Thymus (tissue), 11 donors: ENCODE results near the gene ZFAND2A. TPM values are rescaled to one million over a fixed set of nuclear protein-coding genes. Genes with fewer than 3 reads are reported as not detected.
A peak's percentile ranks its signal among the peaks of the same experiment; 100 is the strongest.

Experiments
- DNase-seq, 9 donors: peaks; one replicate each; pipeline ENCODE4 v3.0.0-alpha.2; 2013; ENCODE audit warnings: low spot score in 9 of 9, low read depth in 6 of 9, missing footprints in 1 of 9
- H3K27ac ChIP-seq, 2 donors: one replicate each; pipeline ENCODE4 v1.5.1; 2013; ENCODE audit warnings: control low read depth in 1 of 2, low read depth in 1 of 2, low read length in 1 of 2, mild to moderate bottlenecking in 1 of 2, moderate library complexity in 1 of 2
- H3K27me3 ChIP-seq, 2 donors: one replicate each; pipeline ENCODE4 v1.5.1; 2013; ENCODE audit warnings: low read length in 1 of 2; ENCODE audit not compliant: control insufficient read depth in 2 of 2, insufficient read depth in 1 of 2
- H3K36me3 ChIP-seq, 2 donors: one replicate each; pipeline ENCODE4 v1.5.1; 2013; ENCODE audit warnings: low read length in 1 of 2, mild to moderate bottlenecking in 1 of 2, moderate library complexity in 1 of 2; ENCODE audit not compliant: control insufficient read depth in 2 of 2, insufficient read depth in 2 of 2
- H3K4me1 ChIP-seq, 2 donors: one replicate each; pipeline ENCODE4 v1.5.1; 2013; ENCODE audit warnings: low read length in 2 of 2; ENCODE audit not compliant: control insufficient read depth in 2 of 2, insufficient read depth in 2 of 2
- H3K4me3 ChIP-seq, 2 donors: one replicate each; pipeline ENCODE4 v1.5.1; 2013; ENCODE audit warnings: low read length in 2 of 2, control low read depth in 1 of 2, mild to moderate bottlenecking in 1 of 2
- H3K9me3 ChIP-seq, 2 donors: one replicate each; pipeline ENCODE4 v1.5.1; 2013; ENCODE audit warnings: low read length in 1 of 2, mild to moderate bottlenecking in 1 of 2; ENCODE audit not compliant: control insufficient read depth in 2 of 2, insufficient read depth in 1 of 2
- WGBS: extraction: QIAGEN DNeasy Blood & Tissue Kit; methylation state at CpG from one replicate; pipeline ENCODE4 v1.1.7; 2013; 5-methylcytosine and 5-hydroxymethylcytosine counted together
- polyA plus RNA-seq: library from polyadenylated mRNA; stranded (reverse); fragments of 200-250 nt; gene quantifications from one replicate; pipeline ENCODE4 v1.2.3, GENCODE V29; 2013
- total RNA-seq: library from RNA; stranded (reverse); fragments of 120-200 nt; gene quantifications from one replicate; pipeline ENCODE4 v1.2.4, GENCODE V29; 2013
- donor health status: healthy.

The ZFAND2A gene
- total and polyA plus RNA-seq, 2 donors, result 18.8 to 34.9 TPM

DNA sequence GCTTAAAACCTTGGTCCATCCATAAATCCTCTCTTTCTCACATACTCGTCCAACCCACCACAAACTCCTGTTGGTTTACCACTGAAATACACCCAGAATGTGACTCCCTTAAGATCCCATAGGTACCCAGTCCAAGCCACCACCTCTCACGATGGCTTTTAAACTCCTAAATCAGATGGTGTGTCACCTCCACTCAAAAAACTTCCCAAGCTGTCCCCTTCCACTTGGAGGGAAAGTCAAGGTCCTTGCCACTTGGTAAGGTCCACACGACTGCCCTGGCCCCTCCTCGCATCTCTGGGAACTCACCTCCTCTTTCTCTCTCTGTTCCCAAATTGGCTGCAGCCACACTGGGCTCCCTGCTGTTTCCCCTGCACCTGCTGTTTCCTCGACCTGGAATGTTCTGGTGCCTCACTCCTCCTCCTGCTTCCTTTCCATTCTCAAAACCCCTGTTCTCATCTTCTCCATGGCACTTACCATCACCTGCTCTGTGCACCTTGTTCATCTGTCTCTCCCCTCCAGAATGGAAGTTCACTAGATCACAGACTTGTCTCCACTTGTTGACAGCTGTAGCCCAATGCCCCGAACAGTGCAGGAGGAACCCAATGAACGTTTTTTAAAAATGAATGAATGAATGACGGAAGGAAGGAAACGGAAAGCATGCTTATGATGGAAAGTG, 23.0 kb downstream of the ZFAND2A start:
- Histone ChIP-seq H3K36me3 (no peaks in the 10 kb centered on the region), H3K4me1 (peaks cover 13 to 16% of the 10 kb centered on the region in 2 donors), H3K27ac (no peak overlapping the region), H3K4me3 (peak overlapping the region in 1 of 2 donors; percentile 57), H3K9me3 (no peaks in the 10 kb centered on the region), H3K27me3 (no peaks in the 10 kb centered on the region)
- peak in 2 of 9 donors; percentile 8 to 30 for DNase-seq
- 42% methylated on average over 9 of the region's 9 CpGs for WGBS

DNA sequence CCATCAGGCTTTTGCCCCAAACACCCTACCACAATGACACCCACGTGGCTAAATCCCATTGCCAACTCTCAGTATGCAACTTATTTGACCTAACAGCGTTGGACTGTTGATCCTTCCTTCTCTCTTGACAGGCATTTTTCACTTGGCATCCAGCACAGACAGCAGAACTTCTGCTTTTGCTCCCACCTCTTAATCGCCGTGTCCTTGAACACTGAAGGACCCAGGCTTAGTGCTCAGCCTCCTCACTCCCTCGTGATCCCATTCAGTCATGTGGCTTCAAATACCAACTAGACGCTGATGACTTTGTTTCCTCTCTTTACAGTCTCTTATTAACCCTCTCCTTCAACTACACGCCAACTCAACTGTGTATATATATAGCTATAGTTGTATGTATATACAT, 25.0 kb downstream of the ZFAND2A start:
- no peaks in the 10 kb centered on the region for H3K9me3 ChIP-seq
- no peak overlapping the region for H3K27ac ChIP-seq
- DNase-seq, result no peak
- H3K36me3 ChIP-seq, result no peaks in the 10 kb centered on the region
- H3K4me3 ChIP-seq, result no peak overlapping the region
- H3K4me1 ChIP-seq, result peaks cover 13 to 16% of the 10 kb centered on the region in 2 donors
- WGBS, result 97% methylated on average over 7 of the region's 7 CpGs
- no peaks in the 10 kb centered on the region for H3K27me3 ChIP-seq

DNA sequence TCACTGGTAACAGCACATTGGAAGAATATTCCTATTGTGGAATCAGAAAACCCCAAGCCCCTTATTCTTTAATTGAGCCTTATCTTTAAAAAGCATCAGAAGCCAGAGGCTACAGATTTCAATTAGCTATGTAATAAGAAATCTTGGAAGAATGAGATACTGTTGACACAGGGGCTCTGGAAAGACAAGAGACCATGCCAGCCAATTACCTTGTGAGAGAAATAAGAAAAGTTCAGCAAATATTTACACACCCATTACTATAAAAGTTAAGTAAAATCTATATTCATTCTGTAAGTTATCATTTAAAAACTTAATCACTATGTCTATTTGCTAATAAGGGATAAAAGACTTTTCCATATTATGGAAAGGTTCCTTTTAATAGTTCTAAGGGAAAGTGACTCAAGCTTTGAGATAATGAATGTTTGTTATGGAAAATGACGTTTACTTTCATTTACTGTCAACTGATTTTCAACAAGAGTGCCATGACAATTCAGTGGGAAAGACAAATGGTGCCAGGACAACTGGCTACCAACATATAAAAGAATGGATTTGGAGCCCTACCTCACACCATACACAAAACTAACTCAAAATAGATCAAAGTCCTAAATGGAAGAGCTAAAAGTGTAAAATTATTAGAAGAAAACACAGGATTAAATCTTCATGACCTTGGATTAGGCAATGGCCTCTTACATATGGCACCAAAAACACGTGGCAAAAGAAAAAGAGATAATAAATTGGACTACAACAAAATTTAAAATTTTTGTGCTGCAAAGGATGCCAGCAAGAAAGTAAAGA, 28.3 kb downstream of the ZFAND2A start:
- H3K27me3 ChIP-seq, result no peaks in the 10 kb centered on the region
- H3K27ac ChIP-seq, result no peak overlapping the region
- no peaks in the 10 kb centered on the region for H3K9me3 ChIP-seq
- H3K36me3 ChIP-seq, result peaks cover 0 to 4% of the 10 kb centered on the region in 2 donors
- no peak overlapping the region for H3K4me3 ChIP-seq
- WGBS, result 96% methylated on average over 2 of the region's 2 CpGs
- peaks cover under 1 to 1% of the 10 kb centered on the region in 2 donors for H3K4me1 ChIP-seq
- no peak for DNase-seq

DNA sequence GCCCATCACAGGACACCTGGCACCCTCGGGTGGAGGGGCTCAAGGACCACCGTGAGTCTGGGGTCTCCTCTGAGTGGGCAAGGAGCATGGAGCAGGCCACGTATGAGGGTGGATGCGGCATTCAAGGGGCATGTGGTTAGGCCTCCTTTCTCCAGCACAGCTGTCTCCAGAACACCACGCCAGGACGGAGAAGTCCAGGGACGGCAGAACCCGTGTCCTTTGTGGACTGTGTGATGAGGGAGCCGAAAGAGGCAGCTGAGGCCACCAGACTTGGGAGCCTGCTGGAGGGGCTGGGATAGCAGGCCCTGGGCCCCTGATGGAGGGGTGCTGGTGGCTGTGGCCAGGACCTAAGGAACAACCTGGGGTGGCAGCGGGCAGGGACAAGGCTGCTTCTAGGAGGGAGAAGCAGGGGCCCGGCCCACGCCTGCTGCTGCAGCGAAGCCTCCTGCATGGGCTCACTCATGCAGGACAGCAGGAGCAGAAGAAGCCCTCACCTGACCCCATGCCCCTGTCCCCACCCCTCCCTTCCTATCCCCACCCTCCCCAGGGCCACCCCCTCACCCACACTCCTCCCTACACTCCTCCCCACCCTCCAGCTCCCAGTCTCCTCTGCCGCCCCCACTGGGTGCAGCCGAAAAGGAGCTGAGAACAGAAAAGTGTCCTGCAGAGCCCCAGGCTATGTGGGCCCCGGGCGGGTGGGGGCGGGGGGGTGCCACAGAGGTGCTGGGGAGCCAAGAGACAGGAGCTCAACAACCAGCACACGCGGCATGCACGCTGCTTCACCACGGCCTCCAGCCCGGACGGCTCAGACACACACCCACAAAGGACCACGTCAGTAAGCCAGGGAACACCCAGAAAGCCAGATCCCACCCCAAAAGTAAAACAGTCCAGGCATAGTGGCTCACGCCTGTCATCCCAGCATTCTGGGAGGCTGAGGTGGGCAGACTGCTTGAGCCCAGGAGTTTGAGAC, 29.7 kb downstream of the ZFAND2A start:
- H3K4me3 ChIP-seq, result no peak overlapping the region
- 97% methylated on average over 26 of the region's 26 CpGs for WGBS
- H3K4me1 ChIP-seq, result no peaks in the 10 kb centered on the region
- H3K27ac ChIP-seq, result no peak overlapping the region
- H3K27me3 ChIP-seq, result no peaks in the 10 kb centered on the region
- DNase-seq, result no peak
- H3K9me3 ChIP-seq, result no peaks in the 10 kb centered on the region
- H3K36me3 ChIP-seq, result peaks cover 0 to 7% of the 10 kb centered on the region in 2 donors

DNA sequence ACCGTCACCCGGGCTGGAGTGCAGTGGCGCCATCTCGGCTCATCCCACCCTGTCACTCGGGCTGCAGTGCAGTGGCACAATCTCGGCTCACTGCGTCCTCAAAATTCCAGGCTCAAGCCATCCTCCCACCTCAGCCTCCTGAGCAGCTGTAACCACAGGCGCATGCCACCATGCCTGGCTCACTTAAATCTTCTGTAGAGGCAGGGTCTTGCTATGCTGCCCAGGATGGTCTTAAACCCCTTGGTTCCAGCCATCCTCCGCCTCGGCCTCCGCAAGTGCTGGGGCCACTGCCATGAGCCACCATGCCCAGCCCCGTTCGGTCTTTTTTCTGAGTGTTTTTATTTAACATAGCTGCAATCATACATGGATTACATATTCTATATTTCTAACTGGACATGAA, 30.6 kb downstream of the ZFAND2A start:
- Histone ChIP-seq H3K27me3 (no peaks in the 10 kb centered on the region), H3K4me3 (no peak overlapping the region), H3K9me3 (no peaks in the 10 kb centered on the region), H3K27ac (no peak overlapping the region), H3K4me1 (no peaks in the 10 kb centered on the region), H3K36me3 (peaks cover 0 to 7% of the 10 kb centered on the region in 2 donors)
- WGBS, result 98% methylated on average over 13 of the region's 13 CpGs
- DNase-seq, result no peak

DNA sequence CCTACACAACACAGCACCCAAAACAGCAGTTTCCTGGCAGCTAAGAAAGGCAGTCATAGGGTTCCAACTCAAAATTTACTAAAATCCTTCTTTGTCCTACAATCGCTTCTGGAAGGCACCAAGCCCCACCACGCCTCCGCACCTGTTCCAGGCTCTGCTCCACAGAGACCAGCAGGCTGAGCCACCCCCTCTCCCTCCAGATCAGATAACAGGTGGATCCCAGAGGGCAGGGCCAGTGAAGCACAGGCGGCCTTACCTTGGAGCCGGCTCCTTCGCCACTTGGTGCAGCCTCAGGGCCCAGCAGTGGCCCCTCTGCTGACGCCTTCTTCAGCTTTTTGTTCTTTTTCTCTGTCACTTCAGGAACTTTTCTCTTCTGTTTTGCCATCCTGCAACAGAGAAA, 33.0 kb downstream of the ZFAND2A start:
- Histone ChIP-seq H3K4me1 (peaks cover 0 to 3% of the 10 kb centered on the region in 2 donors), H3K36me3 (peaks cover 0 to 7% of the 10 kb centered on the region in 2 donors), H3K9me3 (no peaks in the 10 kb centered on the region), H3K27me3 (no peaks in the 10 kb centered on the region), H3K4me3 (no peak overlapping the region), H3K27ac (no peak overlapping the region)
- DNase-seq, result no peak
- WGBS, result 93% methylated on average over 7 of the region's 7 CpGs

DNA sequence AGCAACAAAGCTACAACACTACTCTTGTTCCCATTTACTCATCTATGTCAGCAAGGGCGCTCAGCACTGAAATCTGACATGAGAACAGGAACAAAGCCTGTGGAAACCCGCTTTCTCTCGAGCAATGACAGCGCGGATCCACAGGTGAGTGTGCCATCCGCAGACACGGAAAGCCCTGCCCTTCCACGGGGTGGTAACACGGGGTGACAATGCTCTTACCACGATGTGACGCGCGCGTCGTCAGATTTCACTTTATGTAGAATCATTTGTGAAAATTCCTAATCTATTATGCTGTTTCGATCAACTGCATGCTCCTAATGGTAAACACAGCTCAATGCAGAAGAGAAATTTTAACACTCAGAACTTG, 34.4 kb downstream of the ZFAND2A start:
- H3K36me3 ChIP-seq, result peaks cover 0 to 7% of the 10 kb centered on the region in 2 donors
- DNase-seq, result no peak
- H3K9me3 ChIP-seq, result peaks cover 0 to 4% of the 10 kb centered on the region in 2 donors
- WGBS, result 98% methylated on average over 16 of the region's 16 CpGs
- peaks cover 0 to 3% of the 10 kb centered on the region in 2 donors for H3K4me1 ChIP-seq
- no peak overlapping the region for H3K4me3 ChIP-seq
- no peak overlapping the region for H3K27ac ChIP-seq
- H3K27me3 ChIP-seq, result no peaks in the 10 kb centered on the region

DNA sequence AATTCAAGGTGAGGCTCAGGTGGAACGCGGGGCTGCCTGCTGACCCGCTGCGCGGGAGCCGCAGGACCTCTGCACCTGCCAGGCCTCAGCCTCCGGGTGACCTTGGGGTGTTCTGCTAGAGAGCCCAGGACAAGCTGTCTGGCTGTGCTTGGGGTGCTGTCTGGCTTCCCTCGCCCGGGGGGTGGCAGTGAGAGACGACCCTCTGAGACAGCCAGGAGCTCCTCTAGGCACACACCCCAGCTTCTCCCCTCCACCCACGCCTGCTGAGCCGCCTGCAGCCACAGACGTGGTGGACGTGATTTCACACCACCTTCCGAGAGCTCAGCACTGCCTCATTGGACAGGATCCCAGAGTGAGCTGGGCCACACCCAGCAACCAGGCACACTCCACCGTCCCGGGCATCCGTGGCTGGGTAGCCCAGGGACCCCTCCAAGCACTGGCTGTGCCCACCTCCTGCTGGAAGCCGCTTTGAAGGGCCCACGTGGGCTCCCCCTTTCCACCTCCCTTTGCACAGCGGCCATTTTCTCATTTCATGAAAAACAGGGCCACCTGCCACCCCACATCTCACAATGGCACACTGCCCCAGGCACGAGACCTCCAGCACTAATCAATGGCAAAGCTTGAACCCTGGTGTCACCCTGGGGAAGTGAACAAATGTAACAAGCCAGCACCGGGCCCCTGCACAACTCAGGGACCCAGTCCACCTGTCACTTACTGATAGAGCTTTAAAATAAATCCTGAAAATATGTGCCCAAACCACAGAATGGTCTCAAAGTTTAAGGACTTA, 35.0 kb downstream of the ZFAND2A start:
- Histone ChIP-seq H3K4me1 (peaks cover 0 to 3% of the 10 kb centered on the region in 2 donors), H3K27me3 (no peaks in the 10 kb centered on the region), H3K27ac (no peak overlapping the region), H3K4me3 (no peak overlapping the region), H3K36me3 (peaks cover 0 to 7% of the 10 kb centered on the region in 2 donors), H3K9me3 (peaks cover 0 to 4% of the 10 kb centered on the region in 2 donors)
- no peak for DNase-seq
- WGBS, result 94% methylated on average over 23 of the region's 23 CpGs
